Loucy (cell line): ENCODE measurements around the gene MRTFA.

Source experiments
- H2AFZ ChIP-seq: fragments of 200-600 bp; sonication (generic); 2 replicates; pipeline ENCODE4 v1.6.0; 2016; ENCODE audit warnings: antibody characterized with exemption, mild to moderate bottlenecking, low read length, moderate library complexity
- H3F3A ChIP-seq: fragments of 200-600 bp; 2 replicates; pipeline ENCODE4 v1.6.0; 2016; ENCODE audit warnings: antibody characterized with exemption, low read depth, mild to moderate bottlenecking
- H3K27me3 ChIP-seq: fragments of 200-600 bp; sonication (generic); 2 replicates; pipeline ENCODE4 v1.6.1; 2014; ENCODE audit warnings: low read length, mild to moderate bottlenecking; ENCODE audit not compliant: insufficient read depth, poor library complexity, severe bottlenecking
- H3K36me3 ChIP-seq: fragments of 200-600 bp; sonication (generic); 2 replicates; pipeline ENCODE4 v1.6.1; 2016; ENCODE audit warnings: low read length; ENCODE audit not compliant: insufficient read depth
- H3K4me1 ChIP-seq: fragments of 200-600 bp; sonication (generic); 2 replicates; pipeline ENCODE4 v1.5.1; 2014; ENCODE audit warnings: low read length, mild to moderate bottlenecking; ENCODE audit not compliant: insufficient read depth, poor library complexity, severe bottlenecking
- H3K4me2 ChIP-seq: fragments of 200-600 bp; sonication (generic); 2 replicates; pipeline ENCODE4 v1.6.0; 2014; ENCODE audit warnings: antibody characterized with exemption, low read length, low read depth, mild to moderate bottlenecking; ENCODE audit not compliant: poor library complexity, severe bottlenecking
- H3K4me3 ChIP-seq: fragments of 200-600 bp; sonication (generic); 2 replicates; pipeline ENCODE4 v1.5.1; 2014; ENCODE audit warnings: low read length, mild to moderate bottlenecking, mixed read lengths; ENCODE audit not compliant: poor library complexity, severe bottlenecking
- H3K79me2 ChIP-seq: fragments of 200-600 bp; sonication (generic); 2 replicates; pipeline ENCODE4 v1.6.1; 2014; ENCODE audit warnings: low read length; ENCODE audit not compliant: insufficient read depth
- H3K9ac ChIP-seq: fragments of 200-600 bp; sonication (generic); 2 replicates; pipeline ENCODE4 v1.6.0; 2014; ENCODE audit warnings: mild to moderate bottlenecking, low read depth, low read length, moderate library complexity; ENCODE audit not compliant: poor library complexity, severe bottlenecking
- H3K9me2 ChIP-seq: fragments of 200-600 bp; sonication (generic); replicated peaks from 2 replicates; pipeline ENCODE4 v1.6.1; 2016; ENCODE audit warnings: low read depth, low read length, mixed read lengths
- H3K9me3 ChIP-seq: fragments of 200-600 bp; sonication (generic); 2 replicates; pipeline ENCODE4 v1.6.1; 2014; ENCODE audit warnings: mild to moderate bottlenecking, antibody characterized with exemption, low read length, low read depth; ENCODE audit not compliant: insufficient read depth
- H4K20me1 ChIP-seq: fragments of 200-600 bp; sonication (generic); 2 replicates; pipeline ENCODE4 v1.6.0; 2014; ENCODE audit warnings: antibody characterized with exemption, low read length, mild to moderate bottlenecking; ENCODE audit not compliant: insufficient read depth, poor library complexity, severe bottlenecking
- EZH2phosphoT487 ChIP-seq: fragments of 200-600 bp; IDR thresholded peaks from 2 replicates; pipeline ENCODE4 v1.6.1; 2018; ENCODE audit warnings: antibody characterized with exemption, mild to moderate bottlenecking, moderate library complexity, borderline replicate concordance
- TF ChIP-seq, protein P1 (sequence below): fragments of 200-600 bp; sonication (generic); conservative IDR thresholded peaks from 2 replicates; pipeline ENCODE4 v1.5.1; 2014; ENCODE audit warnings: mild to moderate bottlenecking, antibody characterized with exemption, low read length

The MRTFA gene

GRCh38 chr22:40582063-40582462 lies 54.5 kb downstream of the MRTFA start:
- Histone ChIP-seq H3K9me2 (no peaks in the 10 kb centered on the region), H3K4me1 (no peaks in the 10 kb centered on the region), H3K4me3 (no peak overlapping the region), H3K4me2 (no peak overlapping the region), H4K20me1 (no peaks in the 10 kb centered on the region), H3K9me3 (no peaks in the 10 kb centered on the region), H3K27me3 (no peaks in the 10 kb centered on the region), H2AFZ (no peak overlapping the region), H3K36me3 (peaks cover 6% of the 10 kb centered on the region; the same call in 1 of the 2 replicates), H3K79me2 (peaks cover 17% of the 10 kb centered on the region; the same call in 1 of the 2 replicates), H3K9ac (no peak overlapping the region), H3F3A (no peaks in the 10 kb centered on the region)
- TF ChIP-seq, protein P1, sequence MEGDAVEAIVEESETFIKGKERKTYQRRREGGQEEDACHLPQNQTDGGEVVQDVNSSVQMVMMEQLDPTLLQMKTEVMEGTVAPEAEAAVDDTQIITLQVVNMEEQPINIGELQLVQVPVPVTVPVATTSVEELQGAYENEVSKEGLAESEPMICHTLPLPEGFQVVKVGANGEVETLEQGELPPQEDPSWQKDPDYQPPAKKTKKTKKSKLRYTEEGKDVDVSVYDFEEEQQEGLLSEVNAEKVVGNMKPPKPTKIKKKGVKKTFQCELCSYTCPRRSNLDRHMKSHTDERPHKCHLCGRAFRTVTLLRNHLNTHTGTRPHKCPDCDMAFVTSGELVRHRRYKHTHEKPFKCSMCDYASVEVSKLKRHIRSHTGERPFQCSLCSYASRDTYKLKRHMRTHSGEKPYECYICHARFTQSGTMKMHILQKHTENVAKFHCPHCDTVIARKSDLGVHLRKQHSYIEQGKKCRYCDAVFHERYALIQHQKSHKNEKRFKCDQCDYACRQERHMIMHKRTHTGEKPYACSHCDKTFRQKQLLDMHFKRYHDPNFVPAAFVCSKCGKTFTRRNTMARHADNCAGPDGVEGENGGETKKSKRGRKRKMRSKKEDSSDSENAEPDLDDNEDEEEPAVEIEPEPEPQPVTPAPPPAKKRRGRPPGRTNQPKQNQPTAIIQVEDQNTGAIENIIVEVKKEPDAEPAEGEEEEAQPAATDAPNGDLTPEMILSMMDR = no peak
- no peak for TF ChIP-seq EZH2phosphoT487

- no peaks in the 10 kb centered on the region for H4K20me1 ChIP-seq
- H3K9ac ChIP-seq = no peak overlapping the region
- H3K36me3 ChIP-seq = peaks cover 6% of the 10 kb centered on the region; the same call in 1 of the 2 replicates
- TF ChIP-seq, protein P1 = no peak
- no peak for TF ChIP-seq EZH2phosphoT487
- no peaks in the 10 kb centered on the region for H3K4me1 ChIP-seq
- H2AFZ ChIP-seq = no peak overlapping the region
- H3K27me3 ChIP-seq = no peaks in the 10 kb centered on the region
- H3K9me2 ChIP-seq = no peaks in the 10 kb centered on the region
- no peak overlapping the region for H3K4me2 ChIP-seq
- H3K79me2 ChIP-seq = peaks cover 25% of the 10 kb centered on the region; the same call in 1 of the 2 replicates
- no peaks in the 10 kb centered on the region for H3F3A ChIP-seq
- H3K4me3 ChIP-seq = no peak overlapping the region
- H3K9me3 ChIP-seq = no peaks in the 10 kb centered on the region
Measured at GRCh38 chr22:40580631-40581030, 55.9 kb downstream of the MRTFA start.

DNA sequence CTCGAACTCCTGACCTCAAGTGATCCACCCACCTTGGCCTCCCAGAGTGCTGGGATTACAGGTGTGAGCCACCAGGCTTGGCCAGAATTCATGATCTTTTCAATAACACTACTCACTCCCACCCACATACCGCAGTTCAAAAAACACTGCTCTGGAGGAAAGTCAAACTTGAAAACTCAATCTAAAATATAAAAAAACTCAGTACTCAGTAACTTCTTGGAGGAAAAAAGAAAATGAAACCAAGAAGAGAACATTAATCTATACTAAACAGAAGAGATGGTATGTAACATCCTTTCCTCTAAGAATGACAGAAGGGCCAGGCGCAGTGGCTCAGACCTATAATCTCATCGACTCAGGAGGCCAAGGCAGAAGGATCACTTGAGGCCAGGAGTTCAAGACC lies 58.3 kb downstream of the MRTFA start:
- Histone ChIP-seq H4K20me1 (no peaks in the 10 kb centered on the region), H3K4me2 (no peak overlapping the region), H3K9ac (no peak overlapping the region), H3K79me2 (peaks cover 32% of the 10 kb centered on the region; the same call in 1 of the 2 replicates), H3K4me3 (no peak overlapping the region), H3K27me3 (no peaks in the 10 kb centered on the region), H2AFZ (no peak overlapping the region), H3F3A (no peaks in the 10 kb centered on the region), H3K9me3 (no peaks in the 10 kb centered on the region), H3K4me1 (no peaks in the 10 kb centered on the region), H3K9me2 (no peaks in the 10 kb centered on the region), H3K36me3 (no peaks in the 10 kb centered on the region)
- TF ChIP-seq EZH2phosphoT487 = no peak
- TF ChIP-seq, protein P1 = no peak
